Glutamatergic neuron (in vitro differentiated cells): ENCODE measurements around the gene MUC13. TPM values are rescaled to one million over a fixed set of nuclear protein-coding genes. Genes with fewer than 3 reads are reported as not detected.

Experiments used
- DNase-seq: peaks from one replicate; pipeline ENCODE4 v3.0.0; 2022
- H3K27ac Mint-ChIP-seq: one replicate; pipeline ENCODE4 v1.8.0; 2020; ENCODE audit warnings: mild to moderate bottlenecking, mixed read lengths, inconsistent platforms; ENCODE audit not compliant: unreplicated experiment
- H3K27me3 Mint-ChIP-seq: one replicate; pipeline ENCODE4 v1.8.0; 2020; ENCODE audit warnings: mild to moderate bottlenecking, moderate library complexity, mixed read lengths, inconsistent platforms; ENCODE audit not compliant: unreplicated experiment
- H3K36me3 Mint-ChIP-seq: one replicate; pipeline ENCODE4 v1.8.0; 2020; ENCODE audit warnings: mild to moderate bottlenecking, mixed read lengths, inconsistent platforms; ENCODE audit not compliant: unreplicated experiment
- H3K4me1 Mint-ChIP-seq: one replicate; pipeline ENCODE4 v1.8.0; 2020; ENCODE audit warnings: mild to moderate bottlenecking, low read depth, mixed read lengths, inconsistent platforms; ENCODE audit not compliant: unreplicated experiment
- H3K4me3 Mint-ChIP-seq: one replicate; pipeline ENCODE4 v1.8.0; 2020; ENCODE audit warnings: mild to moderate bottlenecking, mixed read lengths, inconsistent platforms; ENCODE audit not compliant: unreplicated experiment
- H3K9me3 Mint-ChIP-seq: one replicate; pipeline ENCODE4 v1.8.0; 2020; ENCODE audit warnings: mild to moderate bottlenecking, moderate library complexity, mixed read lengths, inconsistent platforms; ENCODE audit not compliant: unreplicated experiment
- total RNA-seq: library from RNA; stranded (reverse); fragmentation: NEBNext Ultra II Directional; extraction: Animal tissue kit (Norgen Biotek cat#: 25700); gene quantifications from one replicate; pipeline ENCODE4 v1.2.1, GENCODE V29; 2021; ENCODE audit not compliant: unreplicated experiment
- TF ChIP-seq, protein P1 (sequence below): fragments of 200-600 bp; sonication (generic); IDR thresholded peaks from one replicate; pipeline ENCODE4 v1.5.0; 2021; ENCODE audit not compliant: partially characterized antibody, unreplicated experiment

MUC13 gene
- total RNA-seq, 1 donor from 2014 or later: not detected

DNA sequence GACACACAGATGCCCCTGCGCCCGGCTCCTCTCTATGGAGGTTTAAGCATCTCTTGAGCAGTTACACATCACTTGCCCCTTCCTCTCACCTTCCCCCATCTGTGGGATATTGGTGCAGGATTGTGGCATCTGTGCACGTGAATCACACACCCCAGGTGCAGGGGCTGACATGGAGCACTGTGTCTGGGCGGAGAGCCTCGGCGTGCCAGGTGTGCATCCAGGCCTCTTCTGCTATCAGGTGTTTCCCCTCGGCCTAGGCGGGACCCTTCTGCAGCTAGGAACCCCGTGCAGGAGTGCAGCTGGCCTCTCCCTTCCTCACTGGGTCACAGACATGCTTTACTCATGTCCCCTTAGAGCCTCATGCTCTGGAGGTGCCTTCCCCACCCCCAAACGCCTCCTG is 33.4 kb upstream of the MUC13 start:
- Mint-ChIP-seq H3K36me3 (peaks cover 3% of the 10 kb centered on the region), H3K4me1 (no peaks in the 10 kb centered on the region), H3K27ac (no peak overlapping the region), H3K9me3 (no peaks in the 10 kb centered on the region), H3K4me3 (no peak overlapping the region), H3K27me3 (peaks cover 2% of the 10 kb centered on the region)
- DNase-seq: no peak
- TF ChIP-seq, protein P1, sequence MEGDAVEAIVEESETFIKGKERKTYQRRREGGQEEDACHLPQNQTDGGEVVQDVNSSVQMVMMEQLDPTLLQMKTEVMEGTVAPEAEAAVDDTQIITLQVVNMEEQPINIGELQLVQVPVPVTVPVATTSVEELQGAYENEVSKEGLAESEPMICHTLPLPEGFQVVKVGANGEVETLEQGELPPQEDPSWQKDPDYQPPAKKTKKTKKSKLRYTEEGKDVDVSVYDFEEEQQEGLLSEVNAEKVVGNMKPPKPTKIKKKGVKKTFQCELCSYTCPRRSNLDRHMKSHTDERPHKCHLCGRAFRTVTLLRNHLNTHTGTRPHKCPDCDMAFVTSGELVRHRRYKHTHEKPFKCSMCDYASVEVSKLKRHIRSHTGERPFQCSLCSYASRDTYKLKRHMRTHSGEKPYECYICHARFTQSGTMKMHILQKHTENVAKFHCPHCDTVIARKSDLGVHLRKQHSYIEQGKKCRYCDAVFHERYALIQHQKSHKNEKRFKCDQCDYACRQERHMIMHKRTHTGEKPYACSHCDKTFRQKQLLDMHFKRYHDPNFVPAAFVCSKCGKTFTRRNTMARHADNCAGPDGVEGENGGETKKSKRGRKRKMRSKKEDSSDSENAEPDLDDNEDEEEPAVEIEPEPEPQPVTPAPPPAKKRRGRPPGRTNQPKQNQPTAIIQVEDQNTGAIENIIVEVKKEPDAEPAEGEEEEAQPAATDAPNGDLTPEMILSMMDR: no peak

DNA sequence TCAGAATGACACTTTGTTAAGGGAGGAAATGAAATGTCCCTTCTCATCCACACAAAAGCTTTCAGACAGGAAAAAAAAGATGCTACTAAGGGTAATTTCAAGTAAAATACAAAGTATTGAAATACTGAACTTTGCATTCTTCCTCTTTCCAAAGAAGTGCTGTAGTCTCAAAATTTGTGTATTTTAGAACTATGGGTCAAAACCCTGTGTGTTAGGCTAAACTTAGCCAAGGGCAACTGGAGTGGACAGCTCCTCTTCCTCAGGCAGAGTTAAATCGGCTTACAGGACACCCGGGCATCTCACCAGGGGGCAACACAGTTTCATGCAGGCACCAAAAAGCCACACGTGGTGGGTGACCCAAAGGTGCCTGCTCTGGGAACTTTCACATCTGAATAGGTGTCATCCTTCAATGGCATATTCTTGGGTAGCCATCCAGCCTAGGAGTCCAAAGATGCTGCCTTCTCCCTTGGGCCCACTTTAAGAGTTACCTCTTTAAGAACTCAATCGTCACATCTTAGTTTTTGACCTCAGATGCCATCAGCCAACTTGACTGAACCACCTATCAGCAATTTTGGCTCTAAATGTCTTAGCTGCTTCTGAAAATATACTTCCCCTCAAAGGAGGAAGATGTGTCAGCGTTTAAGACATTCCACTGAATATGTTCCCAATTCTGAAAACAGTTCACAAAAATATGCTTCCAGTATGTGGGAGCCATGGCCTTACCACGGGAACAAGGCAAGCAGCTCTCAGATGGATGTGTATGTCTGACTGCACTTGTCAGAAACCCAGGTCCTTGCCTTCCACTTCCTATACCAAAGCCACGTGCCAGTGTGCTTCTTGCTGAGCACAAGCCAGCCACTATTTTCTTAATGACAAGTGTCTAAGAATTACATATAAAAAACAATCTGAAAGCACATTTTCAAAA is 32.2 kb upstream of the MUC13 start:
- no peaks in the 10 kb centered on the region for H3K4me1 Mint-ChIP-seq
- no peak for DNase-seq

DNA sequence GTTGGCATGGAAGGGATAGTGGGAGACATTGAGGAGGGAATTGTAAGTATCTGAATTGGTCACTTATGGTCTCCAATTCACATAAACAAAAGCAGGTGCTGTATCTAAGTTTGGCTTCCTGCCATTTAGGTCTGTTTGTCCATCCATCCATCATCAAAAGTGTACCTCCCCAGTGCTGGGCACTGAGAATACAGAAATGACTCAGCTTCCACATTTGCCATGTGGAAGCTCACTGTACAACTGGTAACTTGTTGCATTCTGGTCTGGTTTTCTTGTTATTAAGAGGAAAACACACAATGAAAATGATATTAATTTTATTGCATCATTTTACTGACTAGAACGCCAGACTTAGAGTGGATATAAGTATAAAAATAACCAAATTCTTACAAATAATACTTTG is 30.9 kb upstream of the MUC13 start:
- Mint-ChIP-seq H3K27ac (no peak overlapping the region), H3K9me3 (no peaks in the 10 kb centered on the region), H3K27me3 (peaks cover 4% of the 10 kb centered on the region), H3K36me3 (peaks cover 1% of the 10 kb centered on the region), H3K4me3 (no peak overlapping the region), H3K4me1 (no peaks in the 10 kb centered on the region)
- no peak for DNase-seq
- TF ChIP-seq, protein P1: no peak

More for the DNA sequence above, 32.2 kb upstream of the MUC13 start:
- peaks cover 3% of the 10 kb centered on the region for H3K36me3 Mint-ChIP-seq
- no peaks in the 10 kb centered on the region for H3K9me3 Mint-ChIP-seq
- TF ChIP-seq, protein P1: no peak
- H3K27ac Mint-ChIP-seq: no peak overlapping the region
- H3K27me3 Mint-ChIP-seq: peaks cover 4% of the 10 kb centered on the region
- H3K4me3 Mint-ChIP-seq: no peak overlapping the region

DNA sequence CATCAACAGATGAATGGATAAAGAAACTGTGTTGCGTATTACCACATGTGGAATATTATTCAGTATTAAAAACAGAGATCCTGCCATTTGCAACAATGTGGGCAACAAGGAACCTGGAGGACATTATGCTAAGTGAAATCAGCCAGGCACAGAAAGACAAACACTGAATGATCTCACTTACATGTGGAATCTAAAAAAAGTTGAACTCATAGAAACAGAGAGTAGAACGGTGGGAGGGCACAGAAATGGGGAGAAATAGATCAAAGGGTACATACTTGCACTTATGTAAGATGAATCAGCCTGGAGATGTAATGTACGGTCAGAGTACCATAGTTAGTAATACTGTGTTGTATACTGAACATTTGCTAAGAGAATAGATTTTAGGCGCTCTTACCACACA is 29.8 kb upstream of the MUC13 start:
- no peak overlapping the region for H3K27ac Mint-ChIP-seq
- H3K9me3 Mint-ChIP-seq: no peaks in the 10 kb centered on the region
- no peak for DNase-seq
- no peaks in the 10 kb centered on the region for H3K4me1 Mint-ChIP-seq
- H3K27me3 Mint-ChIP-seq: peaks cover 3% of the 10 kb centered on the region
- H3K36me3 Mint-ChIP-seq: no peaks in the 10 kb centered on the region
- TF ChIP-seq, protein P1: no peak
- no peak overlapping the region for H3K4me3 Mint-ChIP-seq

DNA sequence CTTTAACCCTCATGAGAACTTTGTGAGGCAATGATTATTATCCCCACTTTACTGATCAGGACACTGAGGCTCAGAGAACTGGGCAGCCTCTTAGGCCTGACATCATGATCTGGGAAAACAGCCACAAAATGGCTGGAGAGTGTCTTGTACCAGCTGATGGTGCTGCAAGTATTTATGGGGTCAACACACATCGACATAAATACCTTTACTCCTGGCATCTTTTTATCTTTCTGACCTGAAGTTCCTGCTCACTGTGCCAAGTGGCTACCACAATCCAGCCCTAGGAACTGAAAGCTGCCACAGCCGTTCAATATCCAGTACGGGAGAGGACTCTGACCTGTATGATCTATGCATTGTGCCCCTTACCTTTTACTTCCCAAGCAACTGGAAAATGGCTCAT is 29.2 kb upstream of the MUC13 start:
- no peak for DNase-seq
- H3K4me1 Mint-ChIP-seq: no peaks in the 10 kb centered on the region
- H3K27ac Mint-ChIP-seq: no peak overlapping the region
- peaks cover 3% of the 10 kb centered on the region for H3K27me3 Mint-ChIP-seq
- H3K36me3 Mint-ChIP-seq: no peaks in the 10 kb centered on the region
- no peak overlapping the region for H3K4me3 Mint-ChIP-seq
- no peaks in the 10 kb centered on the region for H3K9me3 Mint-ChIP-seq
- TF ChIP-seq, protein P1: no peak
